D341Med (cell line): ENCODE measurements around the gene PPP4R4.

ENCODE experiments used
- DNase-seq: peaks from one replicate; pipeline ENCODE4 v3.0.0; 2012; ENCODE audit warnings: low spot score

The PPP4R4 gene, protein sequence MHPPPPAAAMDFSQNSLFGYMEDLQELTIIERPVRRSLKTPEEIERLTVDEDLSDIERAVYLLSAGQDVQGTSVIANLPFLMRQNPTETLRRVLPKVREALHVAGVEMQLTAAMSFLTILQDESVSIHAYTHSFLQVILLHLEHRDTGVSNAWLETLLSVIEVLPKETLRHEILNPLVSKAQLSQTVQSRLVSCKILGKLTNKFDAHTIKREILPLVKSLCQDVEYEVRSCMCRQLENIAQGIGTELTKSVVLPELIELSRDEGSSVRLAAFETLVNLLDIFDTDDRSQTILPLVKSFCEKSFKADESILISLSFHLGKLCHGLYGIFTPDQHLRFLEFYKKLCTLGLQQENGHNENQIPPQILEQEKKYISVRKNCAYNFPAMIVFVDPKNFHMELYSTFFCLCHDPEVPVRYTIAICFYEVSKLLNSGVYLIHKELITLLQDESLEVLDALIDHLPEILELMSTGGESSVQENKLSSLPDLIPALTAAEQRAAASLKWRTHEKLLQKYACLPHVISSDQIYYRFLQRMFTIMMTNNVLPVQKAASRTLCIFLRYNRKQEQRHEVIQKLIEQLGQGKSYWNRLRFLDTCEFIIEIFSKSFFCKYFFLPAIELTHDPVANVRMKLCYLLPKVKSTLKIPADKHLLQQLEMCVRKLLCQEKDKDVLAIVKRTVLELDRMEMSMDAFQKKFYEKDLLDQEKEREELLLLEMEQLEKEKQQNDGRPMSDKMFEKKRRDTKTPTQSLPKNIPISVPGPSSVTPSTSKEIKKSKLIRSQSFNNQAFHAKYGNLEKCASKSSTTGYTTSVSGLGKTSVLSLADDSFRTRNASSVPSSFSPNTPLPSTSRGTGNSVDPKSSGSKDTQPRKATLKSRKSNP

DNA sequence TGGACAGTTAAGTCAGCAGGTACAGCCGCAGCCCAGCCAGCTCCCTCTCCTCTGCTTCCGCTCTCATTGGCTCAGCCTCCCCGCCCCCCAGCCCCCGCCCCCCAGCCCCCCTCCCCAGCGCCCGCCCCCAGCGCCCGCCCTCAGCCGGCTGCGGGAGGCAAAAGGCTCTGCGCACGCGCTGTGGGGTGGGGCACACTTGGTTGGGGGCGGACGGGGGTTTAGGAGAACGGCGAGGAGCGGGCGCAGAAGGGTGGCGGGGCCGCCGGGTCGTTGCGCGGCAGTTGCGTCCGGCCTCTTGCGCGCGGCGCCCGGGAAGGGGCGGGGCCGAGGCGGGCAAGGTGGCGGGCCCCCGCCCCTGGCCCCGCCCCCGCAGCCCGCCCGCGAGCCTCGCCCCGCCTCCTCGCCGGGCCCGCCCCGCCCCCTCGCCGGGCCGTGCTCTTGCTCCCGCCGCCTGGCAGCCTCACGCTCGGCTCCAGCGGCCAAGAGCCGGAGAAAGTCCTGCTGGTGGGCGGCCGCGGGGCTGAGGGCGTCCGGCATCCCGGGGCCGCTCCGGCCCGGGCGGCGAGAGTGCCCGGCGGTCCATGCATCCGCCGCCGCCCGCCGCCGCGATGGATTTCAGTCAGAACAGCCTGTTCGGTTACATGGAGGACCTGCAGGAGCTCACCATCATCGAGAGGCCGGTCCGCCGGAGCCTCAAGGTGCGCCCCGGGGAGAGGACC lies at the start of gene PPP4R4:
PPP4R4 (plus strand) TSS at position 438 of the 719 bp plus-strand sequence; CDS start at position 582, 144 bp downstream.
- DNase-seq = peak; percentile 97

DNA sequence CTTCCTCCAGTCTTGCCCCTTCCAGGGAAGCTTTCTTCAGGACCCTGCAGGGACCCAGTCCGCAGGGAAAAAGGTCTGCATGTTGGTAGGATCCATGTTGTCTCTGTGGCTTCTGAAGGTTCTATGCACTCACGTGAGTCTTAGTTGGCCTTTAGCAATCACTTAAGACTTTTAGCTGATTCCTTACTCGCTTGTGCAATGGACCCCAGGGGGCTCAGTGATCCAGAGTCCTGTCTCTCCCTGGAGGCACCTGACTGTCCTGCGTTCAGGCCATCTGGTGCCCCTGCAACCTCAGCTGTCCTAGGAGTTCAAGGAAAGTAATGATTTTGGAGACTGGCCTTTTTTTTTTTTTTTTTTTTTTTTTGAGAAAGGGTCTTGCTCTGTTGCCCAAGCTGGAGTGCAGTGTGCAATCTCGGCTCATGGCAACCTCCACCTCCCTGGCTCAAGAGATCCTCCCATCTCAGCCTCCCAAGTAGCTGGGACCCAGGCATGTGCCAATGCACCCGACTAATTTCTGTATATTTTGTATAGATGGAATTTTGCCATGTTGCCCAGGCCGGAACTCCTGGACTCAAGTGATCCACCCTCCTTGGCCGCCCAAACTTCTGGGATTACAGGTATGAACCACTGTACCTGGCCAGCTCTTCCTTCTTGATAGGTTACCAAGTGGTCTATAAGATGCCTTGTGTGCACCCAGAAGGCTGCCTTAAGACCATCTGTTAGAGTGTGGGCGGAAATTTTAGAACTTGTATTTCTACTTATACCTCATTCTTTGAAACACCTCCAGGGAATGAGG lies 49.3 kb upstream of the PPP4R4 start:
- no peak for DNase-seq

DNA sequence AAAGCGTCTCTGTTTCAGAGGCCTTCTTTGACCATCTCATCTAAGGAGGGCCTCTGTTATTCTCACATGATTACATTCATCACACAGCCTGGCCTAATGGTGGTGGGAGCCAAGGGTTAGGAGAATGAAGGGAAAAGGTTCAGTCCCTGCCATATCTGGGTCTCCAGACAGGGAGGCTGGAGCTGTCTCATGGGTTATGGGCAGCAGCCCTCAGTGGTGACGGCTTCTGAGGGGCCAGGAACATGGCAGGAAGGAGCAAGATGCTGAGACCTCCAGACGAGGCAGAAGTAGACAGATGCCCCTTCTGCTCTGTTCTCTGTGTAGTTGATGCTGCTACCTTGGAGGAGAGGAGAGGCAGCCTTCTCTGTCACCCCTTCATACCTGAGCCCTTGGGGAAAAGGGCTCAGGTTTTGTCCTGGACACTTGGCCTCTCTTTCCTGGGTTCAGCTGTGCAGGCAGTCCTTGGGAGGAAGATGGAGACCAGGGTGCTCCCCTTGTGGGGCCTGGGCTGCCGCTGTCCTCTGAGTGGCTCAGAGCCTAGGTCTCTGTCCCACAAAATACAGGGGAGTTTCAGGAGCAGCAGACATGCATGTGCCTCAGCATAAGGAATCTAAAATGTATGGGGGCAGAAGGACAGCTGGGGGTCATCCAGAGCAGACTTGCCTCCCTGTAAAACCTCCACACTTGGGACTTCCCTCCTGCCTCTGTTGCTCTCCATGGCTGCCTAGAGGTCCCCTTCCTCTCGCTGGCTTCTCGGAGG lies 48.3 kb upstream of the PPP4R4 start:
- no peak for DNase-seq

DNA sequence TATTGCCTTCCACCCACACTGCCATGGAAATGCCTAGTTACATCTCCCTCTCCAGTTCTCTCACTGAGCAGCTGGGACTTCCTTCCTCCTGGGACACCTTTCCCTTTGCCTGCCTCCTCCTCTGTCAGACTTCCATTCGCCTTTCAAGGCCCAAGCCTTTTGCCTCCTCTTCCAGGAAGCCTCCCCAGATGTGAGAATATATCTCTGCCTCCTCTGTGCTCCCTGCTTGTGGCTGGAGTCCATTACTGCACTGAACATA lies 47.8 kb upstream of the PPP4R4 start:
- DNase-seq = no peak

DNA sequence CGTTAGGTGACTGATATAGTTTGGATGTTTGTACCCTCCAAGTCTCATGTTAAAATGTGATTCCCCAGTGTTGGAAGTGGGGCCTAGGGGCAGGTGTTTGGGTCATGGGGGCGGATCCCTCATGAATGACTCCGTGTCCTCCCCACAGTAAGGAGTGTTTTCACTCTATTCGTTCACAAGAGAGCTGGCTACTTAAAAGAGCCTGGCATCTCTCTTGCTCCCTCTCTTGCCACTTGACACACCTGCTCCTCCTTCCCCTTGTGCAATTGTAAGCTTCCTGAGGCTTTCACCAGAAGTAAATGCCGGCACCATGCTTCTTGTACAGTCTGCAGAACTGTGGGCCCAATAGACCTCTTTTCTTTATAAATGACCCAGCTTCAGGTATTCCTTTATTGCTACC lies 47.3 kb upstream of the PPP4R4 start:
- DNase-seq = no peak

DNA sequence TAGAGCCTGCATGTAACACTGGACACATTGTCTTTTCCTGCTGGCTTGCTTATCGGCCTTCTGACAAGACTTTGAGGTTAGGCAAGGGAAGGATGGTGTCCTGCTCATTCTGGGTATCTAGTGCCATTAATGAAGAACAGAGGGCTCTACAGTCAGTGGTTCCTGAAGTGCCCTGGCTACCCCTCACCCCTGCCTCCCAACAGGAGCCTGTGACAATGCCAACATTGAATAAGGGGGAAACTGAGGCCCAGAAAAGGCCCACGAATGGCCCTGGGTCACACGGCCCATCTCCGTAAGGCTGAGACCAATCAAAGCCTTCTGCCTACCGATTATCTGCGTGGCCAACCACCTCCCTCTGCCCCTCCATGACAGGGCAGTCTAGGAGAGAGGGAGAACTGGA lies 46.8 kb upstream of the PPP4R4 start:
- no peak for DNase-seq

DNA sequence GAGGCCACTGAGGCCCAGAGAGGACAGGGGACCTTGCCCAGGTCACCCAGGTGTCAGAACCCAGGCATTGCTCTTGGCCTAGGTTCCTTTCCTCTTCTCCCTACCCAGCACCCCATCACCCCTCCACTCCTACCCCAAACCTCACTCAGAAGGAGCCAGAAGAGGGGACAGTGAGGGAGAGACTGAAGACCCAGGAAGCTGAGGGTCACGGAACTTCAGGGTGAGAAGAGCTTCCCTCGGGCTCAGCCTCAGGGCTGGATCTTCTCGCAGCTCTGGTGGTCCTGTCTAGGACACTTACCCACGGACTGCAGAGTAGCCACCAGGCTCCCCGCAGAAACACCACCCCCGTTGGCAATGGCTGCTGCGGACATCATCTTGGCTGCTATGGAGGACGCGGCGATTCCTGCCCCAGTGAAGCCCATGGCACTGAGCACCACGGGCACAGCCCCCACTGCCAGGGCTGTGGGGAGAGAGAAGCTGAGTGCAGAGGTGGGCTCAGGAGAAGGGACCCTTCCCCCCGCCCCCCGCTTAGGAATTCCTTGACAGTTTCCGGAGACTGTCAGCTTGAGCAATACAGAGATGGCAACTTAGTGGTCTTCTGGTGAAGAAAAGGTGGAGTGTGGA lies 45.8 kb upstream of the PPP4R4 start:
- no peak for DNase-seq

DNA sequence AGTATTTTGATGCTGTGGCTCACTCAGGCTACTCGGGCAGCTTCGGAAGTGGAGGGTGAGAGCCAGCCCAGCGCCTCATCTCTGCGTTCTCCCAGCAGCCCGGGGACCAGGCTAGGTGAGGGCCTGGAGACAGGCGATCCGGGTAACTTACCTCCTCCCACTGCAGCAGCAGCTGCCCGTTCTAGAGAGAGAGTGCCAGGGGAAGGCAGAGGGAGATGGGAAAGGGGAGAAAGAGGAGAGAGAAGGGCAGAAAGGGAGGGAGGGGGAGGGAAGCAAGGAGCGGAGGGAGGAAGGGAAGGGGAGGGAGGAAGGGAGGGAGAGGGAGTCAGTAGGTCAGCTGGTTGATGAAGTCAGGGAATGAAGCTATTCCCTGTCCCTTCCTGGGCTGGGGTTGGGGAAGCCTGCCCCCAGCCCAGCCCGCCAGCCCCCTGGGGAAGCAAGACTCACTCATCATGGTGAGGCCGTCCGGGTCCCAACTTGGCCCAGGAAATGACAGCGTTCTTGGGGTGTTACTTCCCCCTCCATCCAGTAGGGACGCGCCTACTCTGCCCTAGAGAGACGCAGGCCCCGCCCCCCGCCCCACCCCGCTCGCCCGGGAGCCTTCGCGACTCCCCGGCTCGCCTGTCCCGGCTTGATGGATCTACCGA lies 44.9 kb upstream of the PPP4R4 start, which contains the start of gene IFI27L2:
IFI27L2 (minus strand) TSS at position 494 of the 647 bp plus-strand sequence; CDS start at position 454, 40 bp downstream.
- DNase-seq = peak; percentile 83

DNA sequence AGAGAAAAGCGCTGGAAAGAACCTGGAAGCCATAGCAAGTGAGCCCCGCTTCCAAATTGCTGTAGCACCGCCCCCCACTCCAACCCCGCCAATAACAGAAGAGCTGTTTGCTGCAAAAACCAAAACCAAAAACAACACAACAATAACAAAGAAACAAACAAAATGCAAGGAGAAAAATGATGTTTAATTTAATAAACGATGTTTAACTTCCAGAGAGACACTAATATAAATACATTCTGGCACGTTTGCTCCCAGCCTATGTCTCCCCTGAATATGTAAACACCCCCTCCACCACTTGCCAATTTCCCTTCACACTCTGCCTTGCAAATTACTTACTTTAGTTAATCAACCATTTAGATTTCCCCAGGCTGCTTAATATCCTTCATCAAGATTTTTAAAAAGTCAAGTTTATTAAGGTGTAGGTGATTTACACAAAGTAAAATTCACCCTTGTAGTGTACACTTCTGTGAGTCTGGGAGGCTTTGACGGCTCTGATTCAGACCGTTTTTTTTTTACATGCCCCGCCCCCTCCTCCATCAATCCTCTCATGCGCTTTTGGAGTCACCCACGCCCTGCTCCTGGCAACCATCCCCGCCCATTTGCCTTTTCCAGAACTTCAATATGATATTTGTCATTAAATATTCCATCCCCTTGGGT lies 44.2 kb upstream of the PPP4R4 start:
- DNase-seq = no peak

DNA sequence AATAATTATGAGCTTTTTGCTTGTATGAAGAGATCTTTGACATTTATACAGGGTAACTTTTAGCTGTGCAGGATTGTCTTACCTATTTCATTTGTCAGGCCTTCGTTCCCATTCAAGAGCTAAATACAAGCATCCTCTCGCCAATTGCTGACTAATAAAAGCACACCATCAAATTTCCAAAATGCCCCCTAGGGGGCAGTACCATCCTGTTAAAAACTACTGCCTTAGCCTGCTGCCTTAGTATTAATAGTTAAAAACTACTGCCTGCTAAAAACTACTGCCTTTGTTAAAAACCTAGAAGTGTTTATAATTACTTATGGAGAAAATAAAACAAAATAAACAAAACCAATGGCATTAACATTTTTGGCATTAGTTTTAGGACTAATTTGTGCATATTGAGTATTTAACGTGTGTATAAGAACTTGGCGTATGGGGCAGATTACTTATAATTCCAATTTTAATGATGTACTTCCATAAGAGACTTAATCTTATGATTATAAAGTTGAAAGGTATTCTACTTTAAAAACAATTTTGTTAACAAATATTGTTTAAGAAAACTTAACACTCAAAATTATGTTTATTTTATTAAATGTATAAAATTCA lies 41.7 kb upstream of the PPP4R4 start:
- DNase-seq = peak; percentile 56

DNA sequence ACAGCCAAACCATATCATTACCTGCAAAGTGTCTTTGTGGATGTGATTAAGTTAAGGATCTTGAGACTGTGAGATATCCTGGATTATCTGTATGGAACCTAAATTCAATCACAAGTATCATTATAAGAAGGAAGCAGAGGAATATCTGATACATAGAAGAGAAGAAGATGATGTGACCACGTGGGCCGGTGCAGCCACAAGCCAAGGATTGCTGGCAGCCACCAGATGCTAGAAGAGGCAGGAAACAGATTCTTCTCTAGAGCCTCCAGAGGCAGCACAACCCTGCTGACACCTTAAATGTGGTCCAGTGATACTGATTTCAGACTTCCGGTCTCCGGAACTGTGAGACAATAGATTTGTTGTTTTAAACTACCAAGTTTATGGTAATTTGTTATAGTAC lies 38.6 kb upstream of the PPP4R4 start:
- no peak for DNase-seq

DNA sequence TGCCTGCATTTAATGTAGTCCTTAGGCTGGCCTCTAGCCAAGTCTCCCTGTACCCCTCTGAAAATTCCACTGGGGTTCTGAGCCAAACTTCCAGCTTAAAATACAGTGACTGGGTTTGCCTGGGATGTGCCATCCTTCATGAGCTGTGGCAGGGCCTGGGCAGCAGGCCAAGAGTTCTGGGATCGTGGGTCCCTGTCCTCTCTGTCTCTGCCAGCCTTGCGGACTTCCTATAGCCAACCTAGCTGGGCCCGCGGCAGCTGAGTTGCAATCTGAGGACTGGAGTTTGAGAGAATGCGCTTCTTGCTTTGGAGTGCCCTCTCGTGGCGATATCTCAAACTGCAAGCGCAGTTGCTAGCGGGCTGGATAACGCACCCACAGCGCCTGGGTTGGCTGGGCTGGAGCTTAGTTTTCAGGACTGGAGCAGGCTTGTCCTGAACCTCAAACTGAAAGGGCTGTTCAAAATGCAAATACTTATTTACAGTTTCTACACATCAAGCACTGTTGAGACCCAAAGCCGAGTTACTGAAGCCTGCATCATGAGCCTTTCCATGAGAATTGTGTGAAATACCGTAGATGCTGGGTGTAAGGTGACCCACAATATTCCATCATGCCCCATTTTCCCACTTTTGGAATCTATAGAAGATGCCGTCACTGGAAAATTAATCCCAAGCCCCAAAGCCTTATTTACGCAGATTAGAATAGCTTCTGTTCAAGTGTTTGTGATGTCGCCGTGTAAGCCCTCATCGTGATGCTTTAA lies 37.4 kb upstream of the PPP4R4 start:
- peak; percentile 87 for DNase-seq

DNA sequence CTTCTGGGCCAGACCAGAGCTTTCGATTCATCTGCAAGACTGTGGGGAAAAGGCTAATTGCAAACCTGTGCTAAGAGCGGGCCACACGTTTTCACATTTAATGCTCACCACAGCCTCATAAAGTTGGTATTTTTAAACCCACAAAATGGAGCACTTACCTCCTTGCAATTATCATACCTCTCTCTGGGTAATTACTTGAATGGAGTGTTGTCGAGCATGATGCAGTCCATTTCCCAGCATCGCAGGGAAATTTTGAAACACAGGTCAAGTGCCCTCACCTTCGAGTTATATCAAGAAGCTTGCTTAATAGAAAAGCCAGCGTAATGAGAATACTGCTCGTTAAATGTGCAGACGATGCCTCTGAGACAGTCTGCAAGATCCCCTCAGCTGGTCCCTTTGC lies 35.9 kb upstream of the PPP4R4 start:
- DNase-seq = no peak

DNA sequence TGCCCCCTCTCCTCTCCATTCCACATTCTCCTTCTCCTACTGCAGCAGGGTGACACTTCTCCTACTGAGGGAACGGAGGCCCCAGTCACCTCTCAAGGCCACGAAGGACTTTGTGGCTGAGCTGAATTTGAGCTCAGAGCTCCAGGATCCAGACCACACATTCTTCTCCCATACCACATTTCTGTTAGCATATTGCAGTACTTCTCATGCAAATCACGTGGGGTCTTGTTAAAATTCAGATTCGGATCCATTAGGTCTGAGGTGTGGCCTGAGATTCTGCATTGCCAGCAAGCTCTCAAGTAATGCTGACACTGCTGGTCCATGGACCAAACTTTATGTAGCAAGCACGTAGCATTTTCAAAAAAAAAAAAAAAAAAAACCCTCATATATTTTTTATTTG lies 35.1 kb upstream of the PPP4R4 start:
- DNase-seq = no peak

DNA sequence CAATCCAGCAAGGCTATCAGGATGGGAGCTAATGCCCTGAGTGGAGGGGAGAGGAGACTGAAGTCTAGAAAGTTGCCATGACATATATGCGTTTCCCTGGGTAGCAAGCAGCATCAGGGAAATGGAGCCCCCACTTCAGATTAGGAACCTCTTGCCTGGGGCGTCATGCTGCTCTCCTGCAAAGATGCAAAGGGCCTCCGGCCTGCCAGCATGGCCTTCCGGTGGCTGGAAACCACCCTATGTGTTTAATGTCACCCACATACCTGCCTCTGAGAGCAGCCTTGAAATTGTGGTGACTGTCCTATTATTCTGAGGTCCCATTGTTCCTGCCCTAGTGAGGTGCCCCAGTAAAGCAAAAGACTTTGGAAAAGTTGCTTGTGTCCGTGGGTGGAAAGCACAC lies 34.7 kb upstream of the PPP4R4 start:
- DNase-seq = no peak

DNA sequence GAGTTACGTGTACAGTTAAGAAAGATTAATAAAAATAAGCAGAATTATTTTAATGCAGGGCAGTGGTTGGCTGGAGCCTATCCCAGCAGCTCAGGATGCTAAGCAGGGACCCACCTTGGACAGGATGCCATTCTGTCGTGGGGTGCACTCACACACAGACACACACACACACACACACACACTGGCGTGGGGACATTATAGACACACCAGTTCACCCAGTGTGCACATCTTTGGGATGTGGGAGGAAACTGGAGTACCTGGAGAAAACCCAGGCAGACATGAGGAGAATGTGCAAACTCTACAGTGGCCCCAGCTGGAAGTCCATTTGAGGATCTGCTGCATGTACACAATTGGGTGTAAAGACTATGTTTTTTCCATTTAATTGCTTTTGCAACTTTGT lies 31.9 kb upstream of the PPP4R4 start:
- DNase-seq = no peak

DNA sequence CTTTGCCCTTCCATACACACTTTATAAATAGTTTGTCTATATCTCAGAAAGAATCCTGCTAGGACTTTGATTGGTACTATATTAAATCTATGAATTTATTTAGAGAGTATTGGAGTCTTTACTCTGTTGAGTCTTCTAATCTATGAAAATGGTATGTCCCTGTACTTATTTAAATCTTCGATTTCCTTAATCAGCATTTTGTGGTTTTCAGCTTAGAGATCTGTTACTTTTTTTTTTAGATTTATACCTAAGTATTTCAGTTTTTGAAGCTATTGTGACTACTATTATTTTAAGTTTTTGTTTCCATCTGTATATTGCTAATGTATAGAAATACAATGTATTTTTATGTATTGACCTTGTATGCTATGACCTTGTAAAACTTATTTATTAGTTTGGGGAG lies 31.3 kb upstream of the PPP4R4 start:
- DNase-seq = no peak

DNA sequence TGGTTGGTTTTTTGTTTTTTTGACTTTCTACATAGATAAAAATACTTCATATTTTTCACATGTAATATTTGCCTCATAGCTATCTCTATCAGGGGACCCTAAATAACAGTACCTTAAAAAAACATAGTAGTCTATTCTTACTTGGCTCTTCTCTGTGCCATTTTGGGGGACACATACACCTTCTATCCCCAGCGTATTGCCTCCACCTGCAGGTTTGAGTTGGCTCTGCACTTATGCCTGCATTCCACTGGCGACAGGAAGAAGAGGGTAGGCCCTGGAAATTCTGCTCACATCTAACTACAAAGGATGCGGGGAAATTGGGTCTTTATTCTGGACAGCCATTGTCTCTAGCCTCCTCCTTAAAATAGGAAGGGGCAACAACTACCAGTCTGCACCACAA lies 30.9 kb upstream of the PPP4R4 start:
- no peak for DNase-seq
